Esophagus squamous epithelium (tissue), 5 donors: ENCODE data around the gene ABHD11. TPM values are rescaled to one million over a fixed set of nuclear protein-coding genes. Genes with fewer than 3 reads are reported as not detected.
A peak's percentile ranks its signal among the peaks of the same experiment; 100 is the strongest.

Source experiments
- DNase-seq: peaks from one replicate; lab custom pipeline; 2025; lab: John Stamatoyannopoulos, UW
- H3K27ac ChIP-seq, 4 donors: fragments of 200-600 bp; sonication (generic); one replicate each; pipeline ENCODE4 v1.5.1; 2016 to 2019; ENCODE audit warnings: mild to moderate bottlenecking in 1 of 4
- H3K27me3 ChIP-seq, 4 donors: fragments of 200-600 bp; sonication (generic); 1 replicate in 3 of 4; 2 replicates in 1 of 4; pipeline versions ENCODE4 v1.5.1 to v1.6.0; 2017 to 2021; ENCODE audit warnings: antibody characterized with exemption in 1 of 4
- H3K36me3 ChIP-seq, 3 donors: fragments of 200-600 bp; sonication (generic); one replicate each; pipeline ENCODE4 v1.5.1; 2016 to 2019
- H3K4me1 ChIP-seq, 3 donors: fragments of 200-600 bp; sonication (generic); one replicate each; pipeline ENCODE4 v1.5.1; 2017 to 2019
- H3K4me3 ChIP-seq, 4 donors: fragments of 200-600 bp; sonication (generic); 1 replicate in 3 of 4; 2 replicates in 1 of 4; pipeline ENCODE4 v1.5.1; 2016 to 2019; ENCODE audit warnings: mild to moderate bottlenecking in 2 of 4, moderate library complexity in 1 of 4
- H3K9me3 ChIP-seq, 3 donors: fragments of 200-600 bp; sonication (generic); one replicate each; pipeline ENCODE4 v1.5.1; 2016 to 2019
- CTCF ChIP-seq, 6 experiments: fragments of 450-650 bp in 4 of 6; fragments of 200-600 bp in 2 of 6; sonication (generic) in 2 of 6; IDR thresholded peaks; one replicate each; pipeline ENCODE4 v1.5.1; 2016 to 2019; ENCODE audit warnings: antibody characterized with exemption in 6 of 6, mild to moderate bottlenecking in 4 of 6, moderate library complexity in 4 of 6
- POLR2A ChIP-seq, 4 donors: fragments of 450-650 bp; IDR thresholded peaks; one replicate each; pipeline ENCODE4 v1.6.1; 2017; ENCODE audit warnings: antibody characterized with exemption in 4 of 4, mild to moderate bottlenecking in 4 of 4, moderate library complexity in 3 of 4
- WGBS, 2 donors: methylation state at CpG; one replicate each; pipeline ENCODE4 v1.1.5; 2018; 5-methylcytosine and 5-hydroxymethylcytosine counted together
- intact Hi-C: fragments of 100-400 bp; cut with DNase I; formaldehyde crosslinking; loops from one replicate; pipeline ENCODE4 v1.15.0; 2022
- total RNA-seq, 4 donors: library from RNA; depleted of rRNA; stranded (reverse); fragments of >200 nt; gene quantifications; one replicate each; pipeline ENCODE4 v1.1.0, GENCODE V29; 2016
- donor health status: DM: yes; HTN: yes; CAD: no.

Gene ABHD11
- total RNA-seq, 4 donors from 2014 or later, result 8.3 to 22.6 (median 19.3) TPM

GRCh38 chr7:73740212-73740611 is 1.6 kb upstream of the ABHD11 start:
- peaks cover 23 to 75% (median 23%) of the 10 kb centered on the region in 3 donors for H3K4me1 ChIP-seq
- H3K4me3 ChIP-seq, result no peak overlapping the region

DNA sequence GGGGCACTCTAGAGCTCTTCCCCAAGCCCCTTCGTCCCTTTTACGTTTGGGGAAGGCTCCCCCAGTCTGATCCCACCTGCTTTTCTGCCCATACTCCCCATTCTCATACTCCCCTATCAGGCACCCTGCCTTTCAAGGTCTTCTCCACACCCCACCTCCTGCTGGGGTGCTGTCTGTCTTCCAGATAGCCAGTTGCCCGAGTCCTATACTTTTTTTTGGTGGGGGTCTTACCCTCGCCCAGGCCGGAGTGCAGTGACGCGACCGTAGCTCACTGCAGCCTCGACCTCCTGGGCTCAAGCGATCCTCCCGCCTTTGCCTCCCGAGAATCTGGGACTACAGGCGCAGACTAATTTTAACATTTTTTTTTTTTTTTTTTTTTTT is 775 bp upstream of the ABHD11 start:
- no peaks in the 10 kb centered on the region for H3K9me3 ChIP-seq
- DNase-seq, result no peak
- H3K27ac ChIP-seq, result peak overlapping the region; percentile 92 to 94 (median 94)
- intact Hi-C loops, result loop anchor here (10.0 kb wide), 1 partner anchor 115 kb away; no protein-coding TSS in a partner anchor
- 42 to 51% methylated on average over 10 to 13 of the region's 13 CpGs for WGBS, 2 donors
- peak overlapping the region; percentile 72 to 86 (median 79) for H3K4me3 ChIP-seq
- no peaks in the 10 kb centered on the region for H3K27me3 ChIP-seq
- H3K36me3 ChIP-seq, result peaks cover 0 to 23% (median 7%) of the 10 kb centered on the region in 3 donors
- TF ChIP-seq CTCF (IDR thresholded peaks at IDR 0.05) (peak in 1 of 6 experiments; percentile 1), POLR2A (IDR thresholded peaks at IDR 0.05) (no peak)
- H3K4me1 ChIP-seq, result peaks cover 22 to 76% (median 28%) of the 10 kb centered on the region in 3 donors

More at GRCh38 chr7:73740212-73740611, 1.6 kb upstream of the ABHD11 start:
- 86 to 91% methylated on average over 7 of the region's 7 CpGs for WGBS, 2 donors
- H3K27me3 ChIP-seq, result no peaks in the 10 kb centered on the region
- H3K36me3 ChIP-seq, result peaks cover 0 to 23% (median 7%) of the 10 kb centered on the region in 3 donors
- TF ChIP-seq POLR2A (IDR thresholded peaks at IDR 0.05) (no peak), CTCF (IDR thresholded peaks at IDR 0.05) (no peak)
- no peak for DNase-seq
- intact Hi-C loops, result no loop called here
- H3K9me3 ChIP-seq, result no peaks in the 10 kb centered on the region
- H3K27ac ChIP-seq, result peak overlapping the region in 3 of 4 donors; percentile 44 to 94 (median 93)

GRCh38 chr7:73738220-73738611 is 386 bp downstream of the ABHD11 start:
- Histone ChIP-seq H3K36me3 (peaks cover 0 to 23% (median 7%) of the 10 kb centered on the region in 3 donors), H3K4me1 (peaks cover 14 to 64% (median 28%) of the 10 kb centered on the region in 3 donors), H3K4me3 (peak overlapping the region; percentile 72 to 86 (median 79)), H3K27ac (peak overlapping the region; percentile 92 to 94 (median 94)), H3K27me3 (no peaks in the 10 kb centered on the region), H3K9me3 (no peaks in the 10 kb centered on the region)
- no peak for DNase-seq
- WGBS, 2 donors, result 0 to 1% methylated on average over 2 to 12 of the region's 24 CpGs
- intact Hi-C loops, result loop anchor here (10.0 kb wide), 1 partner anchor 117 kb away; no protein-coding TSS in a partner anchor
- TF ChIP-seq POLR2A (IDR thresholded peaks at IDR 0.05) (no peak), CTCF (IDR thresholded peaks at IDR 0.05) (no peak)

- Histone ChIP-seq H3K27ac (peak overlapping the region; percentile 92 to 94 (median 94)), H3K36me3 (peaks cover 0 to 23% (median 7%) of the 10 kb centered on the region in 3 donors), H3K4me3 (peak overlapping the region; percentile 72 to 86 (median 79)), H3K4me1 (peaks cover 8 to 59% (median 23%) of the 10 kb centered on the region in 3 donors), H3K9me3 (no peaks in the 10 kb centered on the region), H3K27me3 (no peaks in the 10 kb centered on the region)
- intact Hi-C loops, result loop anchor here (10.0 kb wide), 1 partner anchor 117 kb away; no protein-coding TSS in a partner anchor
- DNase-seq, result no peak
- TF ChIP-seq POLR2A (IDR thresholded peaks at IDR 0.05) (no peak), CTCF (IDR thresholded peaks at IDR 0.05) (no peak)
- WGBS, 2 donors, result 68 to 74% methylated on average over 11 to 15 of the region's 17 CpGs
Observed at GRCh38 chr7:73737491-73738219, 947 bp downstream of the ABHD11 start.

DNA sequence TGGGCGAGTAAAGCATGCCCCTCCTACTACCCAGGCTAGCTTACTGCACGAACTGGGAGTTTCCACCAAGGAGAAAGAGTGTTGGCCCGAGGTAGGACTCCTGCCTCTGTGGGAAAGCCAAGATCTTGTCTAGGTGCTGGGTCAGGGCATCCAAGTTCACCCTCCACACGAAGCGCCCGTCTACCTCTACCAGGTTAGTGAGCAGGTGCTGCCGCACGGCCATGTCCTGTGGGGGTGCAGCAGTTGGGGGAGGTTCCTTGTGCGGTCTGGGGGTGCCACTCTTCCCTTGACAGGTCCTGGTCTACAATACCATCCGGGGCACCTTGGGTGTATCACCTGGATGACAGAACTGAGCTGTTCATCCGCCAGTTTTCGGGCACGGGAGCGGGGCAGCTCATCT is 1.7 kb downstream of the ABHD11 start:
- Histone ChIP-seq H3K4me3 (no peak overlapping the region), H3K27ac (no peak overlapping the region), H3K36me3 (peaks cover 0 to 23% (median 7%) of the 10 kb centered on the region in 3 donors), H3K4me1 (peaks cover under 1 to 51% (median 17%) of the 10 kb centered on the region in 3 donors), H3K27me3 (no peaks in the 10 kb centered on the region), H3K9me3 (no peaks in the 10 kb centered on the region)
- TF ChIP-seq CTCF (IDR thresholded peaks at IDR 0.05) (no peak), POLR2A (IDR thresholded peaks at IDR 0.05) (no peak)
- intact Hi-C loops, result loop anchor here (10.0 kb wide), 1 partner anchor 118 kb away; no protein-coding TSS in a partner anchor
- no peak for DNase-seq
- 69 to 90% methylated on average over 2 to 7 of the region's 14 CpGs for WGBS, 2 donors
